HFF-Myc (cell line): ENCODE results near the gene CEP63.

Experiments
- DNase-seq: peaks from one replicate; pipeline ENCODE4 v3.0.0-alpha.2; 2011; ENCODE audit warnings: low read depth; ENCODE audit errors: extremely low read depth
- H3K4me3 ChIP-seq: replicated peaks from 2 replicates; pipeline ENCODE4 v1.5.1; 2011; ENCODE audit warnings: low read depth, mild to moderate bottlenecking, control low read depth, low read length
- TF ChIP-seq, protein P1 (sequence below): IDR thresholded peaks from 2 replicates; pipeline ENCODE4 v1.5.1; 2012; ENCODE audit warnings: mild to moderate bottlenecking, low read depth, low read length, control low read depth; ENCODE audit errors: missing control alignments

Gene CEP63

DNA sequence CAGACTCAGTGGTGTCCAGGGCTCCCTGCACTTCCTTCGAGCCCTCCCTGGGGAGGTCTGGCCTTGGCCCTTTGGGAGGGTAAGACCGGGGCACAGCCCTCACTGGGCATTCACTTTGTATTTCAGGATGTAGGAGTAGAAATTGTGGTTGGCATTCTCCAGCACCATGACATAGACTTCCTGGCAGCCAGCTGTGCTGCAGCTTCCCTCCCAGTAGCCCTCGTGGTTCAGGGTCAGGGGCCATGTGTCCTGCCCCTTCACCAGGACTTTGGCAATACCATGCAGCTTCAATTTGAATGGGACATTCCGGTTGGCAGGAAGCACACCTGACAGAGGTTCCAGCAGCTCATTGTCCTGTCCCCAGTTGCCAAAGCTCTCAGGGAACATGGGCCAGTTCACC, 117.6 kb downstream of the CEP63 start:
- H3K4me3 ChIP-seq = no peak overlapping the region
- TF ChIP-seq, protein P1, sequence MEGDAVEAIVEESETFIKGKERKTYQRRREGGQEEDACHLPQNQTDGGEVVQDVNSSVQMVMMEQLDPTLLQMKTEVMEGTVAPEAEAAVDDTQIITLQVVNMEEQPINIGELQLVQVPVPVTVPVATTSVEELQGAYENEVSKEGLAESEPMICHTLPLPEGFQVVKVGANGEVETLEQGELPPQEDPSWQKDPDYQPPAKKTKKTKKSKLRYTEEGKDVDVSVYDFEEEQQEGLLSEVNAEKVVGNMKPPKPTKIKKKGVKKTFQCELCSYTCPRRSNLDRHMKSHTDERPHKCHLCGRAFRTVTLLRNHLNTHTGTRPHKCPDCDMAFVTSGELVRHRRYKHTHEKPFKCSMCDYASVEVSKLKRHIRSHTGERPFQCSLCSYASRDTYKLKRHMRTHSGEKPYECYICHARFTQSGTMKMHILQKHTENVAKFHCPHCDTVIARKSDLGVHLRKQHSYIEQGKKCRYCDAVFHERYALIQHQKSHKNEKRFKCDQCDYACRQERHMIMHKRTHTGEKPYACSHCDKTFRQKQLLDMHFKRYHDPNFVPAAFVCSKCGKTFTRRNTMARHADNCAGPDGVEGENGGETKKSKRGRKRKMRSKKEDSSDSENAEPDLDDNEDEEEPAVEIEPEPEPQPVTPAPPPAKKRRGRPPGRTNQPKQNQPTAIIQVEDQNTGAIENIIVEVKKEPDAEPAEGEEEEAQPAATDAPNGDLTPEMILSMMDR = no peak
- DNase-seq = no peak

DNA sequence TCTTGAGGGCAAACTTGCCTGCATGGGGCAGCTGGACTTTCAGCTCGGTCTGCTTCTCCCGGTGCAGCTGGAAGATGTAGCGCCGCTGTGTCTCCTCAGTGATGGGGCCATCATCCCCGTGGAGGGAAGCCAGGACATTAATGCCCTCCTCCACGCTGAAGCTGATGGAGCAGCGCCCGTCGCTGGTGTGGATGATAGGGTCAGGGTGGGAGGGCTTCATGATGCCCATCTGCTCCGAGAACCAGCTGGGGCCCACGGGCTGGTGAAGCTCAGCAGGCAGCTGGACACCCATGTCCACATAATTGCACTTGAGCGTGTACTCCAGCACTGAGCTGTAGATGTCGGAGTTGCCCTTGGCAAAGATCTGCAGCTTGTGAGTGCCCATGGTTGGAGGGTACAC, 118.1 kb downstream of the CEP63 start:
- DNase-seq = no peak
- H3K4me3 ChIP-seq = no peak overlapping the region
- TF ChIP-seq, protein P1 = no peak

DNA sequence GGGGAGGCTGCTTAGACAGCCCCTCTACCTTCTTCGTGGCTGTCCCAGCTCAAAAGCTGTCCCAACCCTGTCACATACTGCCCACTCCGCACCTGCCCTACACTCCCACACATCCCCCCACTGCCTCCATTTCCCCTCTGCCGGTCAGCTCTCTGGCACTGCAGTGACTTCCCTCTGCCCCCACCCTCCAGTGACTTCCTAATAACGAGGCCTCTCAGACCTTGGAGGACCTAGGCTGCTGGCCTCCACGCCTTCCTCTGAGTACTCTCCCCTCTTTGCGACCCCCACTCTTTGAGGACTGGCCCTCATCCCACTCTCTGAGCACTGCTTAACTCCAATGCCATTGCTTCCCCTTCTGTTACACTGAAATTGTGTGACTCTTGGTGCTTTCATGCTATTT, 119.7 kb downstream of the CEP63 start:
- no peak for DNase-seq
- TF ChIP-seq, protein P1 = no peak

DNA sequence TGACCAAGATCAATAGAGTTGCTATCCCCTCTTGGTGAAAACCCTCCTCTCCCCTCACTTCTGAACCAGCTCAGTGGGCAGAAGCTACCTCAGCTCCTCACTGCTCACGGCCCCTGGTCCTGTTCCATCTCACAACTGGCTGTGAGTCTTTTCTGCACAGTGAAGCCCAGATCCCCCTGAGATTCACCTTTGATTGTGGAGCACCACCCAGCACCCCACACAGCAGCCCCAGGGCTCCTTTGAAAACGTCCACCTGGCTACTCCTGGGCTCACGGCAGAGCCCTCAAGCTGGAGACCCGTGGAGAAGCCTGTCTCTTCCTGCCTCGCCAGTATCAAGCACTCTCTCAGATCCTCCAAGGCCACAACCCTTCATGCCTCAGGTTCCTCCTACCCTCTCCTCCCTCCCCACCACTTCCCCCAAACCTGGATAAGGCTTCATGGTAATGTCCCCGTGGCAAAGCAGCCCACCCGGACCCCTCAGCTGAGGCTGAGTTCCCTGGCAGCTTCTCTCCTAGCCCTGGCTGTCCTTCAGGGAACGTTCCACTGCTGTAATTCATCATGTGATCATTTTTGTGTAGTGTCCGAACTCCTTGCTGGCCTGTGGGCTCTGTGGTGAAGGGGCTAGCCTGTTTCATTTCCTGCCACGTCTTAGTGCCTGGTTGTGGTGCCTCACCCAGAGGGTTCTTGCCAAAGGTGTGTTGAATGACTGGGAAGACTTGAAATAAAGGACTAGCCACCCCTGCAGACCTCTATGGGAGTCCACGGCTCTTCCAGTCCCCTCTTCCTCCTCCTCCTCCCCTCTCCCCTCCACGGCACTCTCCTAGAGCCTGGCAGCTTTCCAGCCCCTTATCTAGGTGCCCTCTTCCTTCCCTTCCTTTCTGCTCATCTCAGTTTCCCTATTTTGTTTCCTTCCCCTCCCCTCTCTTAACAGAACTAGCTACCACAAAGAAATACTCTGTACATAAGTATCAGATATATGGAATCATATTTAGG, 120.5 kb downstream of the CEP63 start:
- TF ChIP-seq, protein P1 = no peak
- DNase-seq = no peak
- H3K4me3 ChIP-seq = no peak overlapping the region

More for the DNA sequence above, 119.7 kb downstream of the CEP63 start:
- H3K4me3 ChIP-seq = no peak overlapping the region

DNA sequence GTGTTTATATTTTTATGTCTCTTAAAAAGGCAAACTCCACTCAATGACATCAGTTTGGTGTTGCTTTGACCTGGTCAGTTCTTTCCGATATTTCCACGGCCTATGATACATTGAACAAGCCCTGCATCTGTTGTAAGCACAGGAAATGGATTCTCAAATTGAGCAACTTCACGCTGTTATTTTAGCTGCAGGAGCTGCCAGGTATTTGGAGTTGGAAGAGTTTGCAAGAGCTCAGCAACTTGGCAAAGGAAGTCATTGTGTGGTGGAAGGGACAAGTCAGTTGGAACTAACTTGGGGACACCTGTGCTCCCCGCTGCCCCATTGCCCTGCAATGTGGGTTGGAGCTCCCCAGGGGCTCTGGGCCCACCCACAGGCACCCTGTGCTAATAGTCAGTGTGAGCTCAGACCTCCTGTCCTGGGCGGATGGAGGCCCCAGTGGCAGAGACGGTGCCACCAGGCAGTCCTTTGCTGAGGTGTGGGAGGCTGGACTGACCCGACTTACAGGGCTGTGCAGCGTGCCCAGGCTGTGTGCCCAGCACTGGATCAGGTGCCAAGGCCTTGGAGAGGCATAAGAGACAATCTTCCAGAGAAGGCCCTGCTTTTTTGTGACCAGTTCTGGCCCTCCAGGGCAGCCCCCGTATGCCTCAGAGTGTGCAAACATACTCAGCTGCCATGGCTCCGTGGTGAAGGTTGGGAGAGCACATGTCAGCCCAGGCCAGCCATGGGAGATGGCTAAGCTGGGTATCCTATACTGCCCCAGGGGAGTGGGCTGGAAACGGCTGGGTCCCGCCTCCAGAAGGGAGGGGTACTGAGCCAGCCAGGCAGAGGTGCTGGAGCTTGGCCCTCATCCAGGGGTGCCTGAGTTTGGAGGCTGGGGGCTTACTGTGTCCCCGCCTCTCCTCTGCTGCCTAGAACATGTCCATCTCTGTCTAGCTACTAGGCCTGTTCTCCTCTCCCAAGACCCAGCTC, 121.5 kb downstream of the CEP63 start:
- no peak overlapping the region for H3K4me3 ChIP-seq
- TF ChIP-seq, protein P1 = no peak
- DNase-seq = no peak

DNA sequence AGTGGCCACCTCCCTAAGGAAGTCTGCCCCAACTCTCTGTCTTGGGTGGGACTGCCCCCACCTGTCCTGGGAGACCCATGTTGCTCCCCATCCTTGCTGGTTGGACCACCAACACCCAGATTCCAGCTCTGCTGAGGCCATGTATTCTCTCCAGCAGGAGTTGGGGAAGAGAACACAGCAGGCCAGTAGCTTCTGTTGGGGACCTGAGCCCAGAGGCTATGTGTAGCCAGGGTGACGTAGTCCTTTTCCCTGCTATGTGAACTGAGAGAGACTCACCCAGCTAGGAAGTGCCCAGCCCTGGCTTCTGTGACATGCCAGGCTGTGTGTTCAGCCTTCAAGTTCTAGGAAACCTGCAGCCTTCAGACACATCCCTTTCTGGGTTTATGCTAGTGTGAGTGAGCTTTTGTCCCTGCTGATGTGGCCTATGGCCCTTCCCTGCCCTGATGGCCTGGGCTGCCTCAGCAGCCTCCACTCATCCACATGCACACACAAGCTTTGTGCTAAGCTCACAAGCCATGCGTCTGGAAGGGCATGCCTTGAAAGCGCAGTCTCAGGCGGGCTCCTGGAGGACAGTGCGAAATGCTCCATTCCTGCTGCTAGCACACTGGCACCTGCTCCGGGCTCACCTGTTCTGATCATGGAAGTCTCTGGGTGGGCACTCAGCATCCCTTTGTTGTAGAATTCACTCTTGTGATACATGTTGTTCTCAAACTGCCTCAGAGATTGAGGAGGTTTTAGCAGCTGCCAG, 122.3 kb downstream of the CEP63 start:
- TF ChIP-seq, protein P1 = no peak
- DNase-seq = no peak
- no peak overlapping the region for H3K4me3 ChIP-seq
